Stomach (tissue), 4 donors: ENCODE results near the gene ATF5.

ENCODE experiments used
- EP300 ChIP-seq: sonication (generic); formaldehyde crosslinking; IDR thresholded peaks from one replicate; pipeline ENCODE4 v1.6.1; 2017; ENCODE audit warnings: antibody characterized with exemption
- POLR2A ChIP-seq, 4 donors: fragments of 450-650 bp; IDR thresholded peaks; one replicate each; pipeline ENCODE4 v1.6.1; 2016; ENCODE audit warnings: antibody characterized with exemption in 4 of 4, control low read depth in 2 of 4, mild to moderate bottlenecking in 1 of 4, moderate library complexity in 1 of 4
- TF ChIP-seq, protein P1 (sequence below), 7 experiments: fragments of 450-650 bp in 4 of 7; fragments of 200-600 bp in 3 of 7; sonication (generic) in 3 of 7; IDR thresholded peaks; one replicate each; pipeline ENCODE4 v1.5.1; 2016 to 2019; ENCODE audit warnings: antibody characterized with exemption in 7 of 7, control low read depth in 2 of 7, mild to moderate bottlenecking in 1 of 7

DNA sequence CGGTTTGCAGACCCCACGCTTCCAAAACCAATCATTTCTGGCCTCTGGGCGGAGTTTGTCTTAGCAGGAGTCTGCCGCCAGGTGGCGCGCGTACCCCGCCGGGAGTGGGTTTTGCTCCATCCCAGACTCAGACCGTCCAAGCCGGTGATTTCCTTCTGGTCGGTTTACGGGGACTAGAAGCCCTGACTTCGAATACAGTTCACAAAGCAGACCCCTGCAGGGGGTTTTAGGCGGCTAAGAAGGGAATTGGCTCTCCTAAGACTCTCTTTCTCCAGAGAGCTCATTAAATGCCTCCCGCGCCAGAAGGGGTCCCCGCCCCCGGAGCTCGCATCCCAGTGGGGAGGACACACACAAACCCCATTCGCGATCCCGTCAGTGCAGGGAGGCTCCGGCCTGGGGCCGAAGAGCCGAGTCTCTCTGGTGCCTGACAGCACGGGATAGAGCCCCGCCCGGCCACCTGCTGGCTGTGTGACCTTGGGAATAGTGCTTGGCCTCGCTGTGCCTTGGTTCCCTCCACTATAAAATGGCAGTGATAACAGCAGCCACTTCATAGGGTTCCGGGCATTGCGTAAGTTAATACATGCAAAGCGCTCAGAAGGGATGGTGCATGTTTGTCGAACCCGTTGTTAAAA, 8.9 kb downstream of the ATF5 start:
- TF ChIP-seq, protein P1, sequence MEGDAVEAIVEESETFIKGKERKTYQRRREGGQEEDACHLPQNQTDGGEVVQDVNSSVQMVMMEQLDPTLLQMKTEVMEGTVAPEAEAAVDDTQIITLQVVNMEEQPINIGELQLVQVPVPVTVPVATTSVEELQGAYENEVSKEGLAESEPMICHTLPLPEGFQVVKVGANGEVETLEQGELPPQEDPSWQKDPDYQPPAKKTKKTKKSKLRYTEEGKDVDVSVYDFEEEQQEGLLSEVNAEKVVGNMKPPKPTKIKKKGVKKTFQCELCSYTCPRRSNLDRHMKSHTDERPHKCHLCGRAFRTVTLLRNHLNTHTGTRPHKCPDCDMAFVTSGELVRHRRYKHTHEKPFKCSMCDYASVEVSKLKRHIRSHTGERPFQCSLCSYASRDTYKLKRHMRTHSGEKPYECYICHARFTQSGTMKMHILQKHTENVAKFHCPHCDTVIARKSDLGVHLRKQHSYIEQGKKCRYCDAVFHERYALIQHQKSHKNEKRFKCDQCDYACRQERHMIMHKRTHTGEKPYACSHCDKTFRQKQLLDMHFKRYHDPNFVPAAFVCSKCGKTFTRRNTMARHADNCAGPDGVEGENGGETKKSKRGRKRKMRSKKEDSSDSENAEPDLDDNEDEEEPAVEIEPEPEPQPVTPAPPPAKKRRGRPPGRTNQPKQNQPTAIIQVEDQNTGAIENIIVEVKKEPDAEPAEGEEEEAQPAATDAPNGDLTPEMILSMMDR (IDR thresholded peaks at IDR 0.05), result peak in 5 of 7 experiments; percentile 84 to 95 (median 92)
- TF ChIP-seq EP300 (no peak), POLR2A (IDR thresholded peaks at IDR 0.05) (no peak)
